Vagina (tissue), 2 donors: Measurements from ENCODE around the gene HK2.

Experiments used
- POLR2A ChIP-seq, 2 donors: fragments of 450-650 bp; IDR thresholded peaks; one replicate each; pipeline ENCODE4 v1.6.1; 2017; ENCODE audit warnings: antibody characterized with exemption in 2 of 2, mild to moderate bottlenecking in 2 of 2, moderate library complexity in 2 of 2
- POLR2AphosphoS5 ChIP-seq, 2 donors: sonication (generic); formaldehyde crosslinking; IDR thresholded peaks; one replicate each; pipeline ENCODE4 v1.9.0; 2017; ENCODE audit warnings: antibody characterized with exemption in 2 of 2, mild to moderate bottlenecking in 2 of 2, low read depth in 1 of 2; ENCODE audit not compliant: insufficient read depth in 1 of 2
- TF ChIP-seq, protein P1 (sequence below), 3 experiments: fragments of 450-650 bp in 2 of 3; fragments of 200-600 bp in 1 of 3; sonication (generic) in 1 of 3; IDR thresholded peaks; one replicate each; pipeline ENCODE4 v1.5.1; 2017 to 2019; ENCODE audit warnings: antibody characterized with exemption in 3 of 3, mild to moderate bottlenecking in 2 of 3, moderate library complexity in 2 of 3

DNA sequence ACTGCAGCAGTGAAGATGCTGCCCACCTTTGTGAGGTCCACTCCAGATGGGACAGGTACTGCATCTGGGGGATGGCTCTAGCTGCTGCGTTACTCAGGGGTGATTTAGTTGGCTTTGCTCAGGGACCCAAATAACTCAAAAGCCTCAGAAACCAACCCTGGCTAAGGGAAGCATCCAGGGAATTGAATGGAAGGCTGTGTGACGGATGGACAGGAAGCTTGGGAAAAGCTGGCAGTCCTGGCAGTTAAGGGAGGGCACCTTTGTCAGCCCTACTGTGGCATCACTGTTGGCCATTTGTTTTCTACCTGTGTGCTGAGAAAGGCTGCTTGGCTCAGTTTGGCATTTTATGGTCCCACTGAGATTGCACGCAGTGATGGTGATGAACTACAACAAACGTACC, 20.5 kb downstream of the HK2 start:
- TF ChIP-seq POLR2AphosphoS5 (IDR thresholded peaks at IDR 0.05; ENCODE audit: insufficient read depth in 1 of 2, low read depth in 1 of 2) = no peak
- TF ChIP-seq, protein P1, sequence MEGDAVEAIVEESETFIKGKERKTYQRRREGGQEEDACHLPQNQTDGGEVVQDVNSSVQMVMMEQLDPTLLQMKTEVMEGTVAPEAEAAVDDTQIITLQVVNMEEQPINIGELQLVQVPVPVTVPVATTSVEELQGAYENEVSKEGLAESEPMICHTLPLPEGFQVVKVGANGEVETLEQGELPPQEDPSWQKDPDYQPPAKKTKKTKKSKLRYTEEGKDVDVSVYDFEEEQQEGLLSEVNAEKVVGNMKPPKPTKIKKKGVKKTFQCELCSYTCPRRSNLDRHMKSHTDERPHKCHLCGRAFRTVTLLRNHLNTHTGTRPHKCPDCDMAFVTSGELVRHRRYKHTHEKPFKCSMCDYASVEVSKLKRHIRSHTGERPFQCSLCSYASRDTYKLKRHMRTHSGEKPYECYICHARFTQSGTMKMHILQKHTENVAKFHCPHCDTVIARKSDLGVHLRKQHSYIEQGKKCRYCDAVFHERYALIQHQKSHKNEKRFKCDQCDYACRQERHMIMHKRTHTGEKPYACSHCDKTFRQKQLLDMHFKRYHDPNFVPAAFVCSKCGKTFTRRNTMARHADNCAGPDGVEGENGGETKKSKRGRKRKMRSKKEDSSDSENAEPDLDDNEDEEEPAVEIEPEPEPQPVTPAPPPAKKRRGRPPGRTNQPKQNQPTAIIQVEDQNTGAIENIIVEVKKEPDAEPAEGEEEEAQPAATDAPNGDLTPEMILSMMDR (IDR thresholded peaks at IDR 0.05) = no peak
- no peak for TF ChIP-seq POLR2A (IDR thresholded peaks at IDR 0.05)
